ENCODE data around the gene SUPT16H.

DNA sequence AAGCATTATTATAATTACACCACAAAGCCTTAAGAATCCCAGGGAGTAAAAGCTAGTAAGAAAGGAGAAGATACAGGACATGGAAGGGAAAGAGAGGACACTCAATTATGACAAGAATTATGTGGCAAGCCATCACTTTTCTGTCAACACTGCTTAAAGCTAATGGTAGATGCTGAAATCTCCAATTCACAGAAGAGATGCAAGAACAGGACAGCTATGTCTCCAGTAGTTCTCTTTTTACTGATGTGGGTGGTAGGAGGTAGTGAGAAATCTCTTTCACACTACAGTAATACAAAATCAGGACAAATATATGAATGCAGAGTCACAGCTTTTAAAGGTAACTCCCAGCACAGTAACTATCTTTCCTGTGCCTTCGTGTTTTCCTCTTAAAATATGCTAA is 42.9 kb upstream of the SUPT16H start:
- no peak for TF ChIP-seq RNF2 (IDR thresholded peaks at IDR 0.05; ENCODE audit: borderline replicate concordance, low read depth, low read length, missing control alignments, poor library complexity, severe bottlenecking)
- TF ChIP-seq EGR1 (IDR thresholded peaks at IDR 0.05; ENCODE audit: borderline replicate concordance, low read depth, low read length): no peak
- TF ChIP-seq POLR2A (IDR thresholded peaks at IDR 0.05; ENCODE audit: control extremely low read depth in 1 of 2, low read depth in 2 of 2, low read length in 2 of 2): no peak
- no peak for TF ChIP-seq EZH2 (IDR thresholded peaks at IDR 0.05; ENCODE audit: low read depth, low read length, severe bottlenecking)
- TF ChIP-seq SIX5 (IDR thresholded peaks at IDR 0.05; ENCODE audit: low read depth, low read length): no peak
